NOMO-1 treated with DMSO at 0.1 percent for 48 hours (cell line): ENCODE results near the gene ADARB1.

ENCODE experiments used
- DNase-seq: peaks from one replicate; lab custom pipeline; 2025; ENCODE audit not compliant: unreplicated experiment; lab: John Stamatoyannopoulos, UW

The ADARB1 gene

GRCh38 chr21:45260191-45260825, 185.9 kb downstream of the ADARB1 start:
- DNase-seq = no peak

- DNase-seq = no peak
Measured at GRCh38 chr21:45261093-45261492, 186.7 kb downstream of the ADARB1 start.

GRCh38 chr21:45262041-45262581, 187.7 kb downstream of the ADARB1 start:
- no peak for DNase-seq

GRCh38 chr21:45262616-45263015, 188.2 kb downstream of the ADARB1 start:
- peak; percentile 52 for DNase-seq

GRCh38 chr21:45263534-45263933, 189.2 kb downstream of the ADARB1 start:
- no peak for DNase-seq

GRCh38 chr21:45264146-45264911, 189.9 kb downstream of the ADARB1 start:
- no peak for DNase-seq

GRCh38 chr21:45264912-45265515, 190.6 kb downstream of the ADARB1 start:
- DNase-seq = no peak

GRCh38 chr21:45265721-45266517, 191.5 kb downstream of the ADARB1 start:
- no peak for DNase-seq

- DNase-seq = no peak
Measured at GRCh38 chr21:45266518-45267389, 192.4 kb downstream of the ADARB1 start.

- DNase-seq = no peak
Measured at GRCh38 chr21:45267390-45267760, 193.0 kb downstream of the ADARB1 start.

GRCh38 chr21:45269861-45270260, 195.5 kb downstream of the ADARB1 start:
- no peak for DNase-seq

GRCh38 chr21:45270306-45270821, 196.0 kb downstream of the ADARB1 start:
- DNase-seq = no peak
